Measurements from ENCODE around the gene PAK1IP1.
"Not testable (repeated sequence)": the region's sequence is repeated elsewhere in the genome, so short reads cannot be mapped to it uniquely, and the experiment has no call there.

Gene PAK1IP1, protein sequence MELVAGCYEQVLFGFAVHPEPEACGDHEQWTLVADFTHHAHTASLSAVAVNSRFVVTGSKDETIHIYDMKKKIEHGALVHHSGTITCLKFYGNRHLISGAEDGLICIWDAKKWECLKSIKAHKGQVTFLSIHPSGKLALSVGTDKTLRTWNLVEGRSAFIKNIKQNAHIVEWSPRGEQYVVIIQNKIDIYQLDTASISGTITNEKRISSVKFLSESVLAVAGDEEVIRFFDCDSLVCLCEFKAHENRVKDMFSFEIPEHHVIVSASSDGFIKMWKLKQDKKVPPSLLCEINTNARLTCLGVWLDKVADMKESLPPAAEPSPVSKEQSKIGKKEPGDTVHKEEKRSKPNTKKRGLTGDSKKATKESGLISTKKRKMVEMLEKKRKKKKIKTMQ

DNA sequence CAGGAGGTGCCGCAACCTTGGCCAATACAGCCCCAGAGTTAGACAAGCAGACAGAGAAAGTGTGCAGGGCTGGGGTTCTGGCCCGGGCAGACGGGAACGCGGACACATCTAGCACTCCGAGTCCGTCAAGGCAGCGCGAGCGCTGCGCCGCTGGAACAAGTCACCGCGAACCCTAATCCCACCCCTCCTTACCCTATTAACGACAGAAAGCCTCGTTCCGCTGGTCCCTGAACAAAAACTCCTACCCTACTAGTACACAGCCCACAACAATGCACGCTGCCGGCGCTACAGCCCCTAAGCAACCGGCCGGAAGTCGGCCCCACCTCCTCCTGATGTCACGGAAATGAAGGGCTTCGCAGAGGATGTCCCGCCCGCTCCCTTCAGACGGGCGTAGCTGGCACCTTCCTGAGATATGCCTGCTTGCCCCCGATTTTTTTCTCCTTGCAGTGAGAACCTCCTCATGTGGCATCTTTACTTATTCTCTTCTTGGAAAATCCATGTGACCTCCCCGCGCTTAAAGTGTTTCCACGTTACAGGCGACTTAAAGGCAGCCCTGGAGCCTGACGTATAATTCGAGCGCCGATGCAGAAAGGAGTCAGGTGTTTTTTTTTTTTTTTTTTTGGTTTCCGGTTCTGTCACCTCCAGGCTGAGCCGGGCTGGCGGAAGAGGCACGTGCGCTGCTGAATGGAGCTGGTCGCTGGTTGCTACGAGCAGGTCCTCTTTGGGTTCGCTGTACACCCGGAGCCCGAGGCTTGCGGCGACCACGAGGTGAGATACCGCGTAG is at the start of gene PAK1IP1, which contains the start of gene C6orf52:
Gene PAK1IP1 (plus strand): TSS at position 671 of the 784 bp plus-strand sequence. CDS start 14 bp downstream, at position 685.
Gene C6orf52 (minus strand): TSS at position 315 of the 784 bp plus-strand sequence. CDS start 7,066 bp downstream, outside the sequence.
- Histone ChIP-seq H3K27me3 (no peaks in the 10 kb centered on the region), H3K4me2 (peak within 1 kb of the TSS; percentile 80 to 97 (median 91)), H3K27ac (peak within 1 kb of the TSS; percentile 88 to 97 (median 93)), H3K4me3 (peak within 1 kb of the TSS; percentile 78 to 90 (median 84)), H3K9me3 (replicated peaks in 1 of 11) (peaks cover 0 to 12% (median 6%) of the 10 kb centered on the region in 11 experiments; a peak in 9 of 22 replicates), H3K9ac (peak within 1 kb of the TSS; percentile 85 to 96 (median 94)), H3K4me1 (peaks cover 24 to 42% (median 28%) of the 10 kb centered on the region in 10 experiments), H4K20me1 (peaks cover 0 to 33% (median 13%) of the 10 kb centered on the region in 11 experiments; a peak in 9 of 22 replicates), H3K36me3 (peaks cover 24 to 37% (median 31%) of the 10 kb centered on the region in 11 experiments)
- no peak for TF ChIP-seq Cebpa-rat (IDR thresholded peaks at IDR 0.05)

DNA sequence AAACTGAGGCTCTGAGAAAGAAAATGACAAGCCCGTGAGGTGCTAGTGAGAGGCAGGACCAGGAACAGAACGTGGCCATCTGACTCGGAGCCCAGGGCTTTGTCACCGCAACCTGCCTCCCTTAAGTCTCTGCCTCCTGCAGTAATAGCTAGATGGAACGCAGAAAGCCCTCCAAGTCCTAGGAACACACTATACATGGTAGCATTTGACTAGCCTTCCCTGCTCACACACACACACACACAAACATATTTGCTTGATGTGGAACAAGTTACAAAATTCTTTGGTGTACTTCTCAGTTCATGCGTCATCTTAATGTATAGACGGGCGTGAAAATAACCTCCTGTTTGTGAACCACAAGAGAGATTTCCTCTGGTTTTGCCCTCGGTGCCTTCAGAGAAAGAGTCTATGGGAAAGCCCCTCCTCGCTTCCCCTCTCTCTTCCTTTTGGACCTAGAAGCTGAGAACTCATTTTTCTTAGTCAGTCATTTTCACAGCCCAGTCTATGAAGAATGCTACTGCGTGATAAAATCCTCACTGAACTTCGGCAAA is 39.2 kb upstream of the PAK1IP1 start:
- Histone ChIP-seq H3K9ac (peak overlapping the region in 5 of 11 experiments; percentile 31 to 60 (median 40); a peak in 6 of 22 replicates), H3K4me3 (peak overlapping the region in 2 of 10 experiments; percentile 15 to 26; a peak in 3 of 20 replicates), H3K4me2 (peak overlapping the region; percentile 20 to 93 (median 65)), H3K4me1 (peaks cover 8 to 37% (median 14%) of the 10 kb centered on the region in 10 experiments; a peak in 19 of 20 replicates), H4K20me1 (no peaks in the 10 kb centered on the region), H3K27ac (peak overlapping the region in 7 of 11 experiments; percentile 27 to 68 (median 59); a peak in 13 of 22 replicates), H3K27me3 (no peaks in the 10 kb centered on the region), H3K9me3 (replicated peaks in 1 of 11) (peaks cover 3 to 20% (median 12%) of the 10 kb centered on the region in 11 experiments; a peak in 17 of 22 replicates), H3K36me3 (no peaks in the 10 kb centered on the region)
- no peak for TF ChIP-seq Cebpa-rat (IDR thresholded peaks at IDR 0.05)

DNA sequence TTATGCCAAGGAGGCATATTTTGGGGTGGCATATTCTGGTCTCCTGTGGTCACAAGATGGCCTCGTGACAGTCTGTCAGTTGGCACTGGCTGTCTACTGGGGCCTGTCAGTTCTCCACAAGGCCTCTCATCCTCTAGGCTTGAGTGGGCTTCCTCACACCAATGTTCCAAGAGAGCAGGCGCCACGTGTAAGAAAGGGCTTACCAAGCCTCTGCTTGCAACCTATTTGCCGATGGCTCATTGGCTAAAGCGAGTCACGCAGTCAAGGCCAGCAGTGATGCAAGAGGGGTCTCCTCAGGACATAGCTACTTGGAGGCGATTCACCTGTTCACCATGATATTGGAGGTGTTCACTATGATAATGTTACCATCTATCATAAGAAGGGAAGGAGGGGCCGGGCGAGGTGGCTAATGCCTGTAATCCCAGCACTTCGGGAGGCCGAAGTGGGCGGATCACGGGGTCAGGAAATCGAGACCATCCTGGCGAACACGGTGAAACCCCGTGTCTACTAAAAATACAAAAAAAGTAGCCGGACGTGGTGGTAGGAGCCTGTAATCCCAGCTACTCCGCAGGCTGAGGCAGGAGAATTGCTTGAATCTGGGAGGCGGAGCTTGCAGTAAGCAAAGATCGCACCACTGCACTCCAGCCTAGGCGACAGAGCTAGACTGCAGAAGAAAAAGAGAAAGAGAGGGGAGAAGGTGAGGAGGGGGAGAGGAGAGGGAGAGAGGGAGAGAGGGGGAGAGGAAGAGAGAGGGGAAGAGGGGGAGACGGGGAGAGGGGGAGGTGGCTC is 35.7 kb upstream of the PAK1IP1 start:
- no peak overlapping the region for H3K9ac ChIP-seq
- H3K27me3 ChIP-seq = no peaks in the 10 kb centered on the region
- H3K4me3 ChIP-seq = no peak overlapping the region
- H3K36me3 ChIP-seq = no peaks in the 10 kb centered on the region
- H3K4me2 ChIP-seq = no peak overlapping the region
- H3K9me3 ChIP-seq (replicated peaks in 1 of 11) = peaks cover 18 to 49% (median 31%) of the 10 kb centered on the region in 11 experiments; a peak in 20 of 22 replicates
- H3K27ac ChIP-seq = no peak overlapping the region
- peaks cover 8 to 29% (median 14%) of the 10 kb centered on the region in 10 experiments; a peak in 19 of 20 replicates for H3K4me1 ChIP-seq
- no peaks in the 10 kb centered on the region for H4K20me1 ChIP-seq
- TF ChIP-seq Cebpa-rat (IDR thresholded peaks at IDR 0.05) = no peak

DNA sequence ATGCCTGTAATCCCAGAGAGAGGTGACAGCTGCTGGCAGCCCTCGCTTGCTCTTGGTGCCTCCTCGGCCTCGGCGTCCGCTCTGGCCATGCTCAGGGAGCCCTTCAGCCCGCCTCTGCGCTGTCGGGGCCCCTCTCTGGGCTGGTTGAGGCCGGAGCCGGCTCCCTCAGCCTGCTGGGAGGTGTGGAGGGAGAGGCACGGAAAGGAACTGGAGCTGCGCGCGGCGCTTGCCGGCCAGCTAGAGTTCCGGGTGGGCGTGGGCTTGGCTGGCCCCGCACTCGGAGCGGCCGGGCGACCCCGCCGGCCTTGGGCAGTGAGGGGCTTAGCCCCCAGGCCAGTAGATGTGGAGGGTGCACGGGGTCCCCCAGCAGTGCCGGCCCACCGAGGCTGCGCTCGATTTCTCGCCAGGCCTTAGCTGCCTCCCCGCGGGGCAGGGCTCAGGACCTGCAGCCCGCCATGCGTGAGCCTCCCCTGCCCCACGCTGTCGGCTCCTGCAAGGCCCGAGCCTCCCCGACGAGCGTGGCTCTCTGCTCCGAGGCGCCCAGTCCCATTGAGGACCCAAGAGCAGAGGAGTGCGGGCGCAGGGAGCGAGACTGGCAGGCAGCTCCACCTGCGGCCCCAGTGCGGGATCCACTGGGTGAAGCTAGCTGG is 34.9 kb upstream of the PAK1IP1 start:
- Histone ChIP-seq H3K4me1 (peaks cover 8 to 25% (median 13%) of the 10 kb centered on the region in 10 experiments; a peak in 19 of 20 replicates), H3K4me3 (no peak overlapping the region), H3K9me3 (replicated peaks in 1 of 11) (peaks cover 25 to 54% (median 38%) of the 10 kb centered on the region in 11 experiments; a peak in 20 of 22 replicates), H3K4me2 (no peak overlapping the region), H3K36me3 (no peaks in the 10 kb centered on the region), H4K20me1 (no peaks in the 10 kb centered on the region), H3K9ac (no peak overlapping the region), H3K27ac (no peak overlapping the region), H3K27me3 (no peaks in the 10 kb centered on the region)
- TF ChIP-seq Cebpa-rat (IDR thresholded peaks at IDR 0.05) = no peak

DNA sequence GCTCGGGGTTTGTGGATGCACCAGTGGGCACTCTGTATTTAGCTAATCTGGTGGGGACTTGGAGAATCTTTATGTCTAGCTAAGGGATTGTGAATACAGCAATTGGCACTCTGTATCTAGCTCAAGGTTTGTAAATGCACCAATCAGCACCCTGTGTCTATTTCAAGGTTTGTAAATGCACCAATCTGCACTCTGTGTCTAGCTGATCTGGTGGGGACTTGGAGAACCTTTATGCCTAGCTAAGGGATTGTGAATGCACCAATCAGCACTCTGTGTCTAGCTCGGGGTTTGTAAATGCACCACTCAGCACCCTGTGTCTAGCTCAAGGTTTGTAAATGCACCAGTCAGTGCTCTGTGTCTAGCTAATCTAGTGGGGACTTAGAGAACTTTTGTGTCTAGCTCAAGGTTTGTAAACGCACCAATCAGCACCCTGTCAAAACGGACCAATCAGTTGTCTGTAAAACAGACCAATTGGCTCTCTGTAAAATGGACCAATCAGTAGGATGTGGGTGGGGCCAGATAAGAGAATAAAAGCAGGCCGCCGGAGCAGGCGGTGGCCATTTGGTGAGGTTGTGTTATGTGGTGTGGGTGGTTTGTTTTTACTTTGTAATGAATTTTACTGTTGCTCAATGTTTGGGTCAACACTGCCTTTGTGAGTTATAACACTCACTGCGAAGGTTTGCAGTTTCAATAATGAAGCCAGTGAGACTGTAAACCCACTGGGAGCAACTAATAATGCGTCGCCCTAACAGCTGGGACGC is 34.2 kb upstream of the PAK1IP1 start:
- not testable (repeated sequence) for H3K4me2 ChIP-seq, H4K20me1 ChIP-seq, H3K4me3 ChIP-seq, H3K36me3 ChIP-seq, H3K27me3 ChIP-seq, H3K9ac ChIP-seq, H3K27ac ChIP-seq
- Histone ChIP-seq H3K9me3 (replicated peaks in 1 of 11) (peaks cover 27 to 59% (median 41%) of the 10 kb centered on the region in 11 experiments; a peak in 20 of 22 replicates), H3K4me1 (peaks cover 3 to 17% (median 7%) of the 10 kb centered on the region in 10 experiments; a peak in 19 of 20 replicates)

DNA sequence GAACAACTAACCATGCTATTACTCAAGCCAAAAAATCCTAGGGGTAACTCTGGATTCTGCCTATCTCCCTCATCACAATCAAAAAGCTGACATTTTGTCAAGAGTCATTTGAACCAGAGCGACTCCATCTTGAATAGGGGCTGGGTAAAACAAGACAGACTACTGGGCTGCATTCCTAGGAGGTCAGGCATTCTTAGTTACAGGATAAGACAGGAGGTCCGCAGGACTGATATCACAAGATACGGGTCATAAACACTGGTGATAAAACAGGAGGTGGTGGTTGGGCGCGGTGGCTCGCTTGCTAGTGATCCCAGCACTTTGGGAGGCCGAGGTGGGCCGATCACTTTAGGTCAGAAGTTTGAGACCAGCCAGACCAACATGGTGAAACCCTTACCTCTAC is 32.6 kb upstream of the PAK1IP1 start:
- no peak for TF ChIP-seq Cebpa-rat (IDR thresholded peaks at IDR 0.05)
- Histone ChIP-seq H3K36me3 (no peaks in the 10 kb centered on the region), H3K27ac (no peak overlapping the region), H3K4me2 (no peak overlapping the region), H3K9ac (no peak overlapping the region), H4K20me1 (no peaks in the 10 kb centered on the region), H3K27me3 (no peaks in the 10 kb centered on the region), H3K4me1 (peaks cover 0 to 1% (median 0%) of the 10 kb centered on the region in 10 experiments; a peak in 3 of 20 replicates), H3K4me3 (no peak overlapping the region), H3K9me3 (replicated peaks in 1 of 11) (peaks cover 27 to 60% (median 41%) of the 10 kb centered on the region in 11 experiments; a peak in 20 of 22 replicates)

DNA sequence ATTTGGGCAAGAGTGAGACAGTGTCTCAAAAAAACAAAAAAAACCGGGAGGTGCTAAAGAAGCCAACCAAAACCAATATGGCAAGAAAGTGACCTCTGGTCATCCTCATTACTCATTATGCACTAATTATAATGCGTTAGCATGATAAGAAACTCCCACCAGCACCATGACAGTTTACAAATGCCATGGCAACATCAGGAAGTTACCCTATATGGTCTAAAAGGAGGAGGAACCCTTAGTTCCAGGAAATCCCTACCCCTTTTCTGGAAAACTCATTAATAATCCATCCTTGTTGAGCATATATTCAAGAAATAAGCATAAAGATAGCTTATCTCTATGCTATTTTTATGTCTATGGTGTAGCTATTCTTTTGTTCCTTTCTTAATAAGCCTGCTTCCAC is 32.0 kb upstream of the PAK1IP1 start:
- no peak overlapping the region for H3K9ac ChIP-seq
- H3K4me2 ChIP-seq = no peak overlapping the region
- H3K9me3 ChIP-seq (replicated peaks in 1 of 11) = peaks cover 27 to 65% (median 42%) of the 10 kb centered on the region in 11 experiments; a peak in 20 of 22 replicates
- H3K36me3 ChIP-seq = no peaks in the 10 kb centered on the region
- no peak overlapping the region for H3K4me3 ChIP-seq
- TF ChIP-seq Cebpa-rat (IDR thresholded peaks at IDR 0.05) = no peak
- no peaks in the 10 kb centered on the region for H3K27me3 ChIP-seq
- H3K4me1 ChIP-seq = no peaks in the 10 kb centered on the region
- no peaks in the 10 kb centered on the region for H4K20me1 ChIP-seq
- H3K27ac ChIP-seq = no peak overlapping the region

DNA sequence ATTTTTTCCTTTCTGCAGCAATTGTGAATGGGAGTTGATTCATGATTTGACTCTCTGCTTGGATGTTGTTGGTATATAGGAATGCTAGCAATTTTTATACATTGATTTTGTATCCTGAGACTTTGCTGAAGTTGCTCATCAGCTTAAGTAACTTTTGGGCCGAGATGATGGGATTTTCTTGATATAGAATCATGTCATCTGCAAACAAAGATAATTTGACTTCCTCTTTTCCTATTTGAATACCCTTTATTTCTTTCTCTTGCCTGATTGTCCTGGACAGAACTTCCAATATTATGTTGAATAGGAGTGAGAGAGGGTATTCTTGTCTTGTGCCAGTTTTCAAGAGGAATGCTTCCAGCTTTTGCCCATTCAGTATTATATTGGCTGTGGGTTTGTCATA is 29.2 kb upstream of the PAK1IP1 start:
- Histone ChIP-seq H3K9me3 (replicated peaks in 1 of 11) (peaks cover 21 to 53% (median 30%) of the 10 kb centered on the region in 11 experiments; a peak in 20 of 22 replicates), H3K4me1 (peaks cover 6 to 11% (median 9%) of the 10 kb centered on the region in 10 experiments; a peak in 19 of 20 replicates)
- not testable (repeated sequence) for H3K36me3 ChIP-seq, H3K9ac ChIP-seq, H3K4me3 ChIP-seq, H3K4me2 ChIP-seq, H3K27me3 ChIP-seq, H3K27ac ChIP-seq, H4K20me1 ChIP-seq

Measured in BLaER1 treated with 17β-estradiol and CSF1 and Interleukin-3, amounts not matched to agents 10 nM and 100 nM (cell line).